Embryonic facial prominence (tissue), 1 donor: Measurements from ENCODE around the gene LARP1.
"Not testable (repeated sequence)": the region's sequence is repeated elsewhere in the genome, so short reads cannot be mapped to it uniquely, and the experiment has no call there.

ENCODE experiments used
- DNase-seq: peaks from one replicate; pipeline ENCODE4 v3.0.0-alpha.2; 2016; ENCODE audit errors: extremely low spot score

Gene LARP1

DNA sequence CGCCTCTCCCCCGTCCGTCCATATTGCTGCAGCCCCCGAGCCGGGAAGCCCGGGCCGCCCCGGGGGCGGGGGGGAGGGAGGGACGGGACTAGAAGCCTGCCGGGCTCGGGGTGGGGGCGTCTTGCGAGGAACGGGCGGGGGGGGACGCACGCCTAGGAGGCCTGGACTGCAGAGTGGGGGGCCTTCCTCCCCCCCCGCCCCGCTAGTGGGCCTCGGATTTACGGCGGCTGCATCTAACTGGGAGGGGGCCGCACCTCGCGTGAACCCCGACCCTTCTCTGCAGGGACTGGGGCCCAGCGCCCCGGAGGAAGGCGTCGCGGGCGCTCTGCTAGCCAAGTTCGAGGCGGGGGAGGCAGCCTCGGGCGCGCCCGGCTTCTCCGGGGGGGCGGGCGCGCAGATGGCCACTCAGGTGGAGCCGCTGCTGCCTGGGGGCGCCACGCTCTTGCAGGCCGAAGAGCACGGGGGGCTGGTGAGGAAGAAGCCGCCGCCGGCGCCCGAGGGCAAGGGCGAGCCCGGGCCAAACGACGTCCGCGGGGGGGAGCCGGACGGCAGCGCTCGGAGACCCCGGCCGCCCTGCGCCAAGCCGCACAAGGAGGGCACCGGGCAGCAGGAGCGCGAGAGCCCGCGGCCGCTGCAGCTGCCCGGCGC lies at the start of gene LARP1:
Gene LARP1, plus strand, starts transcription at position 17 of the 648 bp plus-strand sequence. Its CDS starts 381 bp downstream, at position 398.
- no peak for DNase-seq

DNA sequence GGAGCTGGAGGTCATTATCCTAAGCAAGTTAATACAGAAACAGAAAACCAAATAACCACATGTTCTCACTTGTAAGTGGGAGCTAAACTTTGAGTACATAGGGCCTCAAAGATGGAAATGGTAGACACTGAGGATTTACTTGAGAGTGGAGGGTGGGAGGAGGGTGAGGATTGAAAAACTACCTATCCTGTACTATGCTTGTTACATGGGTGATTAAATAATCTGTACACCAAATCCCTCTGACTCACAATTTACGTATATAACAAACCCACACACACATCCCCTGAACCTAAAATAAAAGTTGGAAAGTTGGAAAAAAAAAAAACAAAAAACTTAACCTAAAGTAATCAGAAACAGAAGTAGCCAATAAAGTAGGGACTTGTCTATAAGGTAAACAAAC lies 48.8 kb upstream of the LARP1 start:
- no peak for DNase-seq

DNA sequence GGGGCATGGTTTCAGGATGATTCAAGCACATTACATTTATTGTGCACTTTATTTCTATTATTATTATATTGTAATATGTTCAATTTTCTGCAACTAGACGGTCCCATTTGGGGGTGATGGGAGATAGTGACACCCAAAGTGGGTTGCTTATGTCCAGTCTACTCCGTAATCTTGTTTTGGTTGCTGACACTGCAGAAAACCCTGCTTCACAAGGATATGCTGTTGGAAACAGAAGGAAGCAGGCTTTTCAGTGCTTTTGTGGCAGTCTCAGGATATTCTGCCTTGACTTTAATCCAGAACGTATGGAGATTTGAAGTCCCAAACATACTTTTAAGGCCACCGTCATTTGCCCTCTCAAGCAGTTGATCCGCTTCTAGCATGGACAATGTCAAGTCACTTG lies 47.5 kb upstream of the LARP1 start:
- DNase-seq, result no peak

DNA sequence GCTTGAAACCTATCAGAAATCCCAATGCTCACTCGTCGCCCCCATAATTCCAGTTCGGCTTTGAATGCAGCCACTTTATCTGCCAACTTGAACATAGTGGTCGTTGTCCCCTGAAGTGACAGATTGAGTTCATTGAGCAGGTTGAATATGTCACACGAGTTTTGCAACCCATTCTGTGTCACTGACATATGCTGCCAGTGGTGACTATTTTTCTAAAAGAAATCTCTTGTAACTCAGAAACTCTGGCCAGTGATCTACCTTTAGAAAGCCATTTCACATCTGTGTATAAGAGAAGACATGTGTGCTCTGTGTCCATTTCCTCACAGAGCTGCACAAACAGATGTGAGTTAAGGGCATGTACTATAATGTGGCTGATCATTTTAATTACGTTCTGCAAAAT lies 47.0 kb upstream of the LARP1 start:
- no peak for DNase-seq

DNA sequence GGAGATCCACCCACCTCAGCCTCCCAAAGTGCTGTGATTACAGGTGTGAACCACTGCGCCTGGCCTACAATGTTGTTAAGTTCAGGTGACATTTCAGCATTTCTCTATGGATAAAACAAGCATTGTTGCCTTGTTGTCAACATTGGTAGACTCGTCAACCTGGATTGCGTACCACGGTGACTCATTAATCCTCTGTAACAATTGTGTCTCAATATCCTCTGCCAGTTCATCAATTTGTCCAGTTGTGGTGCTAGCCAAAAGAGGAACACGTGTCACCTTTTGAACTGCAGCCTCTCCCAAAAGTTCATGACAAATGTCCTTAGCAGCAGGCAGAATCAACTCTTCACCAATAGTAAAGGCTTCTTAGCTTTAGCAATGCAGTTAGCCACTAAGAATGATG lies 46.3 kb upstream of the LARP1 start:
- no peak for DNase-seq

DNA sequence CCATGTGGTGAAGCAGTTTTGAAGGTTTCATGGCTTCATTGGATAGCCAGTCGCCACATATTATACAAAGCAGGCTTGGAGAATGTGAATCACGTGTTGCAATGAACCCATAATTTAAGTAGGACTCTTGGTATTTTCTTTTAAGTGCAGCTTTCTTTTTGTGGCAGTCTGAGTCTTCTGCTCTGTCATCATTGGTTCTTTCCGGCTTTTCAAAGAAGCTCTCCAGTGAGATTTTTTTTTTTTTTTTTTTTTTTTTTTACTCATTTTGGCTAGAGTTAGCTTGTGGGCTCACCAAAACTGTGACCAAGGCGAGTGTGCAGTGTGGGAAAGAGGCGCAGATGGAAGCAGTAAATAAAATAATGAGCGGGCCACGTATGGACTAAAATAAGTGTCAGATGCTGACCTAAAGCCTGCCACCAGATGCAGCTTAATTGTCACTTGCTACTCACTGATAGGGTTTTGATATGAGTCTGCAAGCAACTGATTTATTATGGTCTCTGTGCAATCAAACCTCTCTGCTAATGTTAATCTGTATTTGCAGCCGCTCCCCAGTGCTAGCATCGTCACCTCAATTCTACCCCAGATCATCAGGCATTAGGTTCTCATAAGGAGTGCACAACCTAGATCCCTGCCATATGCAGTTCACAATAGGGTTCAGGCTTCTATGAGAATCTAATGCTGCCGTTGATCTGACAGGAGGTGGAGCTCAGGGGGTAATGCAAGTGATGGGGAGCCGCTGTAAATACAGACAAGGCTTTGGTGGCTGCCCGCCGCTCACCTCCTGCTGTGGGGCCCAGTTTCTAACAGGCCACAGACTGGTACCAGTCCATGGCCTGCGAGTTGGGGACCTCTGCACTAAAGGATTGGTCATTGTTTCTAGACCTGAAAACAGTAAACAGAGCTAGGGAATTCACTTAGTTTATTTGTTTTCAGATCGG lies 45.5 kb upstream of the LARP1 start:
- DNase-seq, result no peak

DNA sequence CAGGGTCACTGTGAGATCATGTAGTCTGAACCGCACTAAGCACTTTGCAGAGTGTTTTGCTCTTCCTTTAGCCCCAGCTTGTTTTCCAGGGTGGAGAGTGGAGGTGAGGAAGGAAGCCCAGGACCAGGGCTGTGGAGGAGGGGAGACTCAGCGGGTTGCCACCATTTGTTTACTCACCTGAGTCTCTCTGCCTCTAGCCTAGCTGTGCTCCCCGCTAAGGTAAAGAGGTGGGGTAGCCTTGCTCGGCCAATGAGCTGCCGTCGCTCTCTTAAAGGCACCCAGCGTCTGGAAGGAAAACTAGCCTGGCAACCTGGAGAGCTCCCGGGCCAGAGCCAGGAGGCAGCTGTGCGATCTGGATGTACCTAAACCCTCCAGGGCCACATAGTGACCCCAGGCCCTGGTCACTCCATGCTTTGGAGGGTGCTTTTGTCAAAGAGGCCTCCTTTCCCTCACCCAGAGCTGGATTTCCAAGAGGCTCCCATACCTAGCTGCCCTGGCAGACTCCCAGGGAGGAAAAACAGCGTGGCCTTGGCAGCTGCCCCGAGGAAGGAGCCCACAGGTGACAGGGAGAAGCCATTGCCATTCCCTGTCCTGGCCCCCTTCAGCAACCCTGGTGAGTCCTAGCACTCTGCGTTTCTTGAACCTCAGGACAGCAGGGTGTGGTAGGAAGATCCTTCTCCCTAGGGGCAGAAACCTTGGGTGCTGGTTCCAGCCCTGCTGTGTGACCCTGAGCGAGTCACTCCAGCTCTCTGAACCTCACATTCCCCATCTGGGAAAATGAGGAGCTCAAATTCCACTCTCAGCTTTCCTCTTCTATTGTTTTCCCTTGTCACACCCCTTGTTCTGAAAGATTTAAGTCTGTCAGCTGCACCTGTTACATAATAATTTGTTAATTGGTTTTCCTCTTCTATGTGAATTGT lies 42.4 kb upstream of the LARP1 start:
- no peak for DNase-seq

DNA sequence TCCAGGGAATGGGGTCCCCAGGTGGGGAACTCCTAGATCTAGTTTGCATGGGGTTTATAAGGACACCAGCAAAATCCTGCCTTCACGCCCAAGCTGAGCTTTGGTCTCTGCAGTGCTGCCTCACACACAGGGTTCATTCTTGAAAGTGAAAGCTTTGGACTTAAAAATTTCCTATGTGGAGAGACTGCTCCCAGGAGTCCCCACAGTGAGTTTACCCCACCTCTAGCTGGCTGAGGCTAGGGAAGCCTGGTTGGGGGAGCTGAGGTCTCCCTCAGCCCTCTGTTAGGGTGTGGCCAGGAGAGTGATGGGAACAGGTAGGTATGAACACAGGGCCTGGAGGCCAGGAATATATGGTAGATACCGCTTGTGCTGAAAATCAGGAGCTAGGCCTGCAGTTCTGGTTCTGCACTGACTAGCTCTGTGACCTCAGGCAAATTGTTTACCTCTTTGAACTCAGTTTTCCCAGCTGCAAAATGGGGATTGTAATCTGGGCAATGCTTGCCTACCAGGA lies 41.5 kb upstream of the LARP1 start:
- DNase-seq, result no peak

DNA sequence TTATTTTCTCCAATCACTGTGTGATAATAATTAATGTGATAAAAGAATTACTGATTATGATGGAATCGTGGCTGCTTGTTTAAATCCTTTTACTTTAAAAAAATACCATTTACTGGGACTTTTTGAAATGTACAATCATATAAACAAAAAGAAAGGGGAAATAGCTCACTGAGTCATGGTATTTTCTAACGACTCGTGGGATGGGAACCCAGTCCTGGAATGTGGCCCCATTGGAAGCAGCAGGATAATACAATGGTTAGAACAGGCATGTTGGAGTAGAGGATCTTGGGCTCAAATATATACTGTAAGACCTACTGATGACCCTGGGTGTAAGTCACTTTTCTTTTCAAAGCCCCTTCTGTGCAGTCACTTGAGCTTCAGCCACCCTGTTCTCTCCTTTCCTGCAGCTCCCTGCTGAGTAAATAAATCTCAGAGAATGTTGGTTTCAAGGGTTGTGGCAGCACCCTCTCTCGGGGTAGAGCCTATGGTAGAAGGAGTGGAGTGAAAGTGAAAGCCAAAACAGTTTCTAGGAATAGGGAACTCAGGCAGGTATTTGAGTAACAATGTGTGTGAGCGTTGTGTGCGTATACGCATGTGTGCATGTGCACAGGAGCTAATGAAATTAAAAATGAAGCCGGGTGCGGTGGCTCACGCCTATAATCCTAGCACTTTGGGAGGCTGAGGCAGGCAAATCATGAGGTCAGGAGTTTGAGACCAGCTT lies 40.8 kb upstream of the LARP1 start:
- no peak for DNase-seq

DNA sequence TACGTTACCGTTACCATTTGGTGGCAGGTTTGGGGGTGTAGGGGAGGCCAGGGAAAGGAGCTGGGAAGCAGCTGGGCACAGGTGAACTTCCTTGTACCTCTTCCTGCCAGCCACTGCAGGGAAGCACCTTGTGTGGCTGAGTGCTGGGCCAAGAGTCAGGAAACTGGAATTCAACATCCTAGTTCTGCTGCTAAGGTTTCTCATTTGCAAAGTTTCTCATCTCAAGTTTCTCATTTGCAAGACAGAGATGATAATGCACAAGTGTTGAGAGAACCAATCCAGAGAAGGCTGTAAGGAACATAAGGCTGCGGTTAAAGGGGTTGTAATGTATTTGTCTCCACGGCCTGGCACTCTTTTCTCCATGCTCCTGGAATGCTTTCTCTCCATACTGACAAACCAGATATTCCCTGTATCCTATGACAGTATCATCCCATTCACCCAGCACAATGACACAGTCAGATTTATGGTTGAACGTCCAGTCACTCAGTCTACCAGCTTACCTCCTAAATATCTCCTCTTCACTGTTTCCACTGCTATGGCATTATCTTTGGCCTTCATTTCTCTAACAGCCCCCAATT lies 33.6 kb upstream of the LARP1 start:
- DNase-seq, result no peak

DNA sequence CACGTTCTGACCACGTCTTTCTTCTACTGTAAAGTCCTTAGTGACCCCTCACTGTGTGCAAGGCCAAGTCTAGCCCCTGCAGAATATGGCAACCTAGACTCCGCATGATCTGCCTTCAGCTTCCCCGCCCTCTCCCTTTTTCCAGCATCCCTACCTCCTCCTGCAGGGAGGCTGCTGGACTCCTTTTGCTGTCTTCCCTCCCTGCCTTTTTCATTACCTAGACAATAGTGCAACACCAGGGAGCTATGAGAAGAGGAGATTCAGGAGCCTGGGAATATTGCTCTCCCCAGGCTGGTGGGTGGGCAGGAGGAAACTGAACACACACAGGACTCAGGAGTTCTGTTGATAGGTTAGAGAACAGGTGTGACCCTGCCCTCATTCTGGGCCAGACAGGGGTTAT lies 33.1 kb upstream of the LARP1 start:
- no peak for DNase-seq

DNA sequence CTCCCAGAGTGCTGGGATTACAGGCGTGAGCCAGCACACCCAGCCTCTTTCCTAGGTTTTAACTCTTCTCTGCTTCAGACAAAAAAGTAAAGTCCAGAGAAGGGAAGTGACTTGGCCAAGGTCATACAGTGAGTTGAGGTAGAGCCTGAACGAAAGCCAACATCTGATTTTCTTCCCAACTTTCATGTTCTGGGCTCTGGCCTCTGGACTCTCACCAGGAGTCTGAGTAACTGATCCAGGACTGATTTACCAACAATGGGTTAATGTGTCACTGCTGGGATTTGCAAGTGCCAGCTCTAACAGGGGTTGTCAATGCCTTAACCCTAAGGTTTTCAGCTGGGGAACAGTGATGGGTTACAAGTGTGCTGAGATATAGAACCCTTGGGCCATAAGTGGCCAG lies 32.2 kb upstream of the LARP1 start:
- DNase-seq, result no peak

DNA sequence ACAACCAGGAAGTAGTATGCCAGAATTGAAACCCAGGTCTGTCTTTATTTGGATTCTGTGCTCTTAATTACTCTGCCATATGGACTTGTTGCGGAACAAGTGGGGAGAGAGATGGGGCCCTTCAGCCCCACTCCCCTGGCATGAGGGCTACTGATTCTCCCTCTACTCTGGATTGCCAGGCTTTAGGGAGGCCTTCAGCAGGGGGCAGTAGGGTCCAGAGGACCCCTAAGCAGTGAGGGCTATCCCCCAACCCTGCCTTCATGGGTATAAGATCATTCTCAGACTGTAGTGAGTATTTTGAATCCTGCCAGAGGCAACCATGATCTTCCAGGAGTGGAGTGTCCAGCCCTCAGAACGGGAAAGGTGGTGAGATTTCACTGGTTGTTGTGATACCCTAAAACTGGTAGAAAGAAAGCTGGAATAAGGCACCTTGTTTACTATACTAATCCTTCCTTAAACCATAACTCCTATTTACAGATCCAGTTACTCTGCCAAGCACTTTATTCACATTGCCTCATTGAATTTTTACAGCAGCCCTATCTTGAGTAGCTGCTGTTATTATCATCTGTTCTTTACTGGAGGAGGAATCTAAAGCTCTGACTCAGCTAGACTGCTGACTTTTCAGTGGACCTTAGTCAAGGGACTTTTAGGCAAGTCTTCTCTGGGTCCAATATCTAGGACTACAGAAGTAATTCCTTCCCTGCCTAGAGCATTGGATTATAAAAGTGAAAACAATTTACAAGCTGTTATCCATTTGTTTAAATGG lies 31.3 kb upstream of the LARP1 start:
- DNase-seq, result no peak

DNA sequence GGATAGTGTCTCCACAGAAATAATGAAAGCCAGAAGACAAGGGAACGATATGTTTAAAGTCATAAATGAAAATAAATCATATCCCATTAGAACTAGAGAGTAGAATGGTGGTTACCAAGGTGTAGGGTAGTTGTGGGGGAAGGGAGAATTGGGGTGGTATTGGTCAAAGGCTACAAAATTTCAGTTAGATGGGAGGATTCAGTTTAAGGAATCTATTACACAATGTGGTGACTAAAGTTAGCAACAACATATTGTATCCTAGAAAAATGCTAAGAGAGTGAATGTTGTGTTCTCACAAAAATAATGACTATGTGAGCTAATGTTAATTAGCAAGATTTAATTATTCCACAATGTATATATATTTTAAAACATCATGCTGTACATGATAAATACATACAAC lies 27.8 kb upstream of the LARP1 start:
- DNase-seq, result no peak

DNA sequence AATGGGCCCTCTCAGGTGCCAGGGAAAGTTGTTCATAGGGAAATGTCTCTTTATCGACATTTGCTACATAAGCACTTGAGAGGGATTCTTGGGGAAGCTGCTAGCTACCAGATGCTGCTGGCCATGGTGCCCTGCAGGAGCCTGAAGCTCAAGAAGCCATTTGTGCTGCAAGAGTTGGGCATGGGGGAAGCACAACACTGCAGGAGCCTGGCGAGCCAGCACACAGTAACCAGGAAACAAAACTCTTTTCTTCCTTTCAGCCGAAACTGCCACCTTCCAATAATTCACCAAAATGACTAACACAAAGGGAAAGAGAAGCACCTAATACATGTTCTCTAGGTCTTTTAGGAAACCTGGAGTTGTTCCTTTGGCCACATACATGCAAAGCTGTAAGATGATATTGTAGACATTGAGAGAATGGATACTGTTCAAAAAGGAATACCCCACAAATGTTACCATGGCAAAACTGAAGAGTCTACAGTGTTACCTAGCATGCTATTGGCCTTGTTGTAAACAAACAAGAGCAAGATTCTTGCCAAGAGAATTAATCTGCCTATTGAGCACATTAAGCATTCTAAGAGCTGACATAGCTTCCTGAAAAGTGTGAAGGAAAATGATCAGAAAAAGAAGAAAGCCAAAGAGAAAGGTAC lies 26.1 kb upstream of the LARP1 start:
- DNase-seq, result no peak

DNA sequence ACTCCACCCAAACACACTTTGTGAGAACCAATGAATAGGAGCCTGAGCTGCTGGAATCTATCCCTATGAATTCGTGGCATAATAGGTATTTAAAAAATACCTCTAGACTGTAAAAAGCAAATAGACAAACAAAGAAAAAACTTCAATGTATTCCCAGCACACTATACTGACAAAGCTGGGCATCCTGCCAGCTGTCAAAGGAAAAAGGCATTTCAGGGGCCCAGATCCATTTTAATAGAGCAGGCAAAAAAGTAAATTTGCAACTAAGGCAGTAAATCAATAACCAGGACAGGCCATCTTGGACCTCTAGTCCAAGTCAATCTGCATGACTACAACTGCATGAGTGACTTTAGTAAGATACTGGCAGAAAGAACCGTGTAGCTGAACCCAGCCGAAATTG lies 25.6 kb upstream of the LARP1 start:
- no peak for DNase-seq

DNA sequence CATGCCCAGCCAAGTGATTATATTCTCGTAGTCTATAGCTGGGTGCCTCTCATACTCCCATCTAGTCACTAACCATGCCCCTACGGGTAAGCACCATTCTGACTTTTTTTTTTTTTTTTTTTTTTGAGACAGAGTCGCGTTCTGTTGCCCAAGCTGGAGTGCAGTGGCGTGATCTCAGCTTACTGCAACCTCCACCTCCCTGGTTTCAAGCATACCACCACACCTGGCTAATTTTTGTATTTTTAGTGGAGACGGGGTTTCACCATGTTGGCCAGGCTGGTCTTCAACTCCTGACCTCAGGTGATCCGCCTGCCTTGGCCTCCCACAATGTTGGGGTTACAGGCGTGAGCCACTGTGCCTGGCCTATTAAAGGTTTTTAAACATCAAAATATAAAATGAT lies 24.4 kb upstream of the LARP1 start:
- not testable (repeated sequence) for DNase-seq

DNA sequence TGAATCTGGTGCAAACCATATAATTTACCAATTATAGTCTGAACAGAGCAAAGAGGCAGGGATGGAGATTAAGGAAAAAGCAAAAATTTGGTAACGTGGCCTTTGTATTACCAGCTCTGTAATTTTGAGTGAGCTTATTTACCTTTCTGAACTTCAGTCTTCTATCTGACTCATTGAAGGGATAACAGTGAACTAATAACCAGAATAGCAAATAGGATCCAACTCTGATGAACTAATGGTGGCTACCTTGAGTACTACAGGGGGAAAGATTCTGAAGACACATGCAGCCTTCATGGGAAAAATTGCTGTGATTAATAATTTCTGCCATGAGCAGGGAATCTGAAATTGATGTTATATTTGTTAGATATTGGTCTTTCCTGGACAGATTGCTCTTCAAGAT lies 23.0 kb upstream of the LARP1 start:
- no peak for DNase-seq

DNA sequence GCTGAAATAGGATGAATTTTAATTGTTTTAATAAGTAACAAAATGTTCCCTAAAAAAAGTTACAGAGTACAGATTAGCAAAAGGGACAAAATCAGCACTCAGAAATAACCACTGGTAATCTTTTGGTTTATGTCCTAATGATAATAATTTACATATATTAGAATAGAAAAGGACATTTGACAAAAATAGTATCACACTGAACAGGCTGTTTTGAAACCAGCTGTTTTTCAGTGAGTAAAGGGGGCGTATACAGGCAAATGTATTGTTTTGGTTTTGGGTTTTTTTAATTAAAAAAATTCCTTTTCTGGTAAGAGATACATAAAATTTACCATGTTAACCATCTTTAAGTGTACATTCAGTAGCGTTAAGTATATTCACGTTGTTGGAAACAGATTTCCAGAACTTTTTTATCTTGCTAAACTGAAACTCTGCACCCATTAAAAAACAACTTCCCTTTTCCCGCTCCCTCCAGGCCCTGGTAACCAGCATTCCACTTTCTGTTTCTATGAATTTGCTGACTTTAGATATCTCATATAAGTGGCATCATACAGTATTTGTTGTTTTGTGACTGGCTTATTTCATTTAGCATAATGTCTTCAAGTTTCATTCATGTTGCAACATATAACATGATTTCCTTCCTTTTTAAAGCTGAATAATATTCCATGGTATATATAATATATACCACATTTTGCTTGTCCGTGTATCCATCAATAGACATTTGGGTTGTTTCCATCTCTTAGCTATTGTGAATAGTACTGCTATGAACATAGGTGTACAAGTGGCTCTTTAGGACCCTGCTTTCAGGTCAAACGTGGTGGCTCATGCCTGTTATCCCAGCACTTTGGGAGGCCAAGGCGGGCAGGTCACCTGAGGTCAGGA lies 20.6 kb upstream of the LARP1 start:
- no peak for DNase-seq
